GM19035 (cell line): ENCODE measurements around the gene SLC15A5.

Experiments
- ATAC-seq: cut with Tn5 transposase; IDR thresholded peaks from one replicate; pipeline ENCODE4 v1.9.1; 2021; ENCODE audit not compliant: unreplicated experiment

Gene SLC15A5

DNA sequence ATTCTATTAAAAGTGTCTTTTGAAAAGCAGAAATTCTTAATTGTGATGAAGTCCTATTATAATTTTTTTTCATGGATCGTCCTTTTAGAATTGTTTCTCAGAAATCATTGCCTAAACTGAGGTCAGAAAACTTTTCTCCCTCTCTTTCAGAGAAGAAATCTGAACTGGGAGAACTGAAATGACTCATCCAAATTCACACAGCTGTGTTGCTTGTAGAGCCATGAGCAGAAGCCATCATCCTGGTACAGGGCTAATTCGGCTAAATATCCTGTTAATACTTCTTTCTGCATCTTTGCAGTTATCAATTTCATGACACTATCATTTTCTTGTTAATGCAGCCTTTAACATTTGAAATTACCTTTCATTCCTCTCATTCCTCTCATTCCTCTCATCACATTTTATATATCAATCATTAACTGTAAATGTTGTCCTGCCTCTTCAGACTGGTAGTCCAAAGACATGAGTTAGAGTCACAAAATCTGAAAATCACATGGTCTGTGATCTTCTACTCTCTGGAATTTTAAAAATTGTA is 15.5 kb downstream of the SLC15A5 start:
- ATAC-seq = no peak

DNA sequence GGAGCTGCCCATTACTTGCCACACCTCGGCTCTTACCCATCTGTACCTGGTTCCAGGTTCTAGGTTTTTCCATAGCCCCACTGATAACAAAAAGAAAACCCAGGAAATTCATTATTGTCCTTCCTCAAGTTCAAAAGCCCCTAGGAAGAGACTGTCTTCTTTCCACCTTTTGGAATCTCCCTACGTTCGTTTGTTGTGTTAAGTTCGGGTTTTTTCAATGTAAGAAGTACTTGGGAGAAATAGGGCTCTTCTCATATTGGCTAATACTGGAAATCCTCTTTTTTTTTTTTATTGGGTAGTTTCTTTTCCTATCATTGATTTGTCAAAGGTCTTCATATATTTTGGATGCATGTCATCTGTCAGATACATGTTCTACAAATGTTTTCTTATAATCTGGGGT is 17.3 kb downstream of the SLC15A5 start:
- ATAC-seq = no peak

GRCh38 chr12:16258963-16259362 is 18.5 kb downstream of the SLC15A5 start:
- ATAC-seq = no peak

DNA sequence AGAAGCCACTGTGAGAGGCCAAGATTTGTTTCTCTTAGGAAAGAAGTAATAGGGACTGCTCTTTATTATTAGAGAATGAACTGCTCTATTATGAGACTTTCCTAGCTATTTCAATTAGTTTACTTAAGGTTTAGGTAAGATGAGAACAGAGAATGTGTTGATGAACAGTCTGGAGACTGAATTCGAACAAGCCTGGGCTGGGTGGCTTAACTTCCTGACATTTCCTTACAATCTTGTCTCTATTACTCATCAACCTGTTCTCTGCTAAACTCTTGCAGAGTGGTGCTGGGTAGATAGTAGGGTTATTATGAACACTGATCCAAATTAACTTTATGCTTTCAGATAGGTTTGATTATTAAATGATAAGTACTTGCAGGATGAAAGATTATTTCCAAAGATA is 31.2 kb downstream of the SLC15A5 start:
- ATAC-seq = no peak

DNA sequence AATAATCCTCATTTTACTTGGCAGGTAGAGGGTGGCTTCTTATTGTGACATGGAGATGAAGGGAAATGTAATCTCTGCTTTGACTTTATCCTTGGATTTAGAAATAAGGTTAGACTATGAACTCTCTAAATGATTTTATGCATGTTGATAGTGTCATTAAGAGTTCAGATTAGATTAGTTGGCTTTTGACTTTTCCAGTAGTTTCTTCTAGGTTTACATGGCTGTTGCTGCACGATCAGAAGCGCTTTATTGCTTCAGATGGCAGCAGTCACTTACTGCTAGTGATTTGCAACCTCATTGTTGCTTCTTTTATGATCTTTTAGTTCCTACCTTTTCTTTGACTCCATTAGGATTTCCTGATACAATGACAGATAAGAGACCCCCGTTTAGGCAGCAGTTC is 32.3 kb downstream of the SLC15A5 start:
- no peak for ATAC-seq

GRCh38 chr12:16243487-16244412 is 33.7 kb downstream of the SLC15A5 start:
- no peak for ATAC-seq

DNA sequence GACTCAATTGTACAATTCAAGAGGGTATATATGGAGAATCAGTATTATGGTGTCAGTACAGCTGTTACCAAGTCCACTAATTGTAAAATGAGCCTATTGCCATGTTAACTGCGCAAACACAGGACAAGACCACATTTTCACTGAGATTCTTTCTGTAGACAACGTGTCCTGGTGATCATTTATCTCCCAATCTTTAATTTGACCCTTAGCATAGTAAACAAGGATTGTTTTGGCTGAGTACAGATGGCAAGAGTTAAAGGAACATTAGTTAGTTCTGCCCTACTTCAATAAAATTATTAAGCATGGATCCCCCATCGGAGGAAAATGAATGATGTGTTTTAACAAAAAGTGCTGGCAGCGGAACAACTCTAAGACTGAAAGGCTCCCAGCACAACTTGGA is 36.1 kb downstream of the SLC15A5 start:
- no peak for ATAC-seq

- ATAC-seq = no peak
These were observed 38.8 kb downstream of the SLC15A5 start for GRCh38 chr12:16238661-16239060.

- ATAC-seq = no peak
These were observed 47.8 kb downstream of the SLC15A5 start for GRCh38 chr12:16229676-16230075.

DNA sequence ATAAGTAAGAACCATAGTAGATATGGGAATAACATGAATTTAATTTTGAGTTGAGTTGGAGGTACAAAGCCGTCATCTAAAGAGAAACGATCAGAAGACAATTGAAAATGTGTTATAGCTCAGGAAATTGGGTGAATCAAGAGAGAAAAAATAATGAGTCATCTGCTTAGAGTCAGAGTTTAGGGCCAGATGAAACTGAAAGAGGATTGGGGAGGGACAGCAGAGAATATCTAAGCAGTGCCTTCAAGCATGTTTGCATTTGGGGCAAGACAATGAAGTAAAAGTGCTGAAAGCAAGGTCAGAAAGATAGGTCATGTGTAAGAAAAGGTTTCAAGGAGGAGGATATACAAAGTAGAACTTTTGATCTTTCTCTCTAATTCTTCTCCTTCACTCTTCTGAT is 49.4 kb downstream of the SLC15A5 start:
- ATAC-seq = no peak

DNA sequence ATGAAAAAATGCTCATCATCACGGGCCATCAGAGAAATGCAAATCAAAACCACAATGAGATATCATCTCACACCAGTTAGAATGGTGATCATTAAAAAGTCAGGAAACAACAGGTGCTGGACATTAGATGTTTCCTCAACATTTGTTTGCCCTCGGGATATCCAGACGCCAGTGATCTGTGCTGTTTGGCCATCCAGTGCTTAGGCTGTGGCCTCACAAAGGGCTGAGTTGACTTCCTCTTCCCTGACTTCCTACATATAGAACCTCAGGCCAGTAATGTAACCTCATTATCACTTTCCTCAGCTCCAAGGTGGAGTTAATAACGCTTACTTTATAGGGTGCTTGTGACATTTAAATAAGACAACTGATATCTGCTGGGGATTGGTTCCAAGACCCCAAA is 51.8 kb downstream of the SLC15A5 start:
- no peak for ATAC-seq

GRCh38 chr12:16224196-16224595 is 53.3 kb downstream of the SLC15A5 start:
- ATAC-seq = no peak

- ATAC-seq = no peak
These were observed 55.7 kb downstream of the SLC15A5 start for GRCh38 chr12:16221776-16222175.

DNA sequence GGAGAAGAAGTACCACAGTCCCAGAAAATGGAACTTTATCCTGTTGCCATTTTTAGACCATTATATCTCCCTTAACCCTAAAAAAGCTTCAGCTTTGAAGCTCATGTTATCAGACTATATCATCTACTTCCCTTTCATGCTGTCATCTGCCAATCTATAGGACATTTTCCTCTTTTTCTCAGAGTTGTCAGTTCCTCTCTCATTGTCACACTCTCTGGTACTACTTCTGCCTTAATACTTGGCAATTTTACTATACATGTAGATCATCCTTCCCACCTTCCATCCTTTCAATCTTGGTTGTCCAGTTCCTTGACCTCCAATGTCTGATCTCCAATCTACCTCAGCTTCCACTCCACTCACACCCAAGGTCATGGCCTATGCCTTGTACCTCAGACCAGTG is 57.4 kb downstream of the SLC15A5 start:
- ATAC-seq = no peak

DNA sequence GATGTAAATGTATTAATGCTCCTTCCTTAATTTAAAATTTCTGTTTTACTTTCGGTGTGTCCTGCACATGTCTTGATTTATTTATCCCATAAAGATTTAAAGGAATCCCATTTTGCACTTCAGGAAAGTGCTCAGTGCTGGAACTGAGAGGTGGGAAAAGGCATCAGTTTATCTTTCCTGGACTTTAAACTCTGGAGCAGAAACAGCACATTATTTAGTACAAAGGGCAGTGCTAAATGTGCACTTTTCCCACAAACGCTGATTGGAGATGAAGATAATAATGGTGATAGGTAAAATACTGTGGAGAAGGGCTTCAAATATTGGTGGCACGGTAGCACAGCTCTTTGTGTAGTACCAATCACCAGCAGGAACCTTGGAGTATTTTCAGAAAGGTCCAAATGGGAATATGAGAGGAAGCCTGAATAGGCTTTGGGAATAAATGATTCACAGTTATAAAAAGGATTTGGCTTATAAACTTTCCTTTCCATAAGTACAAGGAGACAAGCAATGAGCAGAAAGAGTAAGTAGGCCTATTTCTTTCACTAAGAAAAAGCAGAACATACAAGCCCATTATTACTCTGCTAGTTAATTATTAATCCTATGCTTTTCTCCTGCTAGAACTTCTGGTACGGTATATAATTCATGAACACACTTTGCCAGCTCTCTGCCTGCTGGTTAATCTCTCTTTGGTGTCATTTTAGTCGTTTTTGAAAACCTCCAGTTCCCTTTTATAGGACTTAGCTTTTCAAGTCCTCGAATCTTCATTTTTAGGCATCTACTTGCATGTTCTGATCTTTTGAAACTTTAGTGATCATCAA is 58.3 kb downstream of the SLC15A5 start:
- no peak for ATAC-seq

GRCh38 chr12:16218234-16218633 is 59.3 kb downstream of the SLC15A5 start:
- ATAC-seq = no peak

GRCh38 chr12:16211731-16212130 is 65.8 kb downstream of the SLC15A5 start:
- ATAC-seq = no peak

DNA sequence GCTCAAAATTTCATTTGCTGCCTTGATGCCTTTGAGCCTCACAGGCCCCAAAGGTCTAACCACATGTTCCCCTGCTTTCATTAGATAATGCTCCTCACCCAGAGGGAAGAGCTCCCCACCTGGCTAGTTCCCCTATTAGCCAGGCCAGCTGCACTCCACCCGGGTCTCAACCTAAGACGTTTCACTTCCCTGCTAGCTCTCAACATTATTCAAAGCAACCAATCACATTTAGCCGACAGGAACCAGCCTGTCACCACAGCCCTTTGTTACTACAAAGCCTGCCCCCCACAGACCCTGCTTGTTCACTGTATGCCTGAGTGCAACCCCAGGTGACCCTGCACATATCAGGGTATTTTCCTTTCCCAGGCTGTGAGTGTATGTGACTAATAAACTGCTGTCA is 78.6 kb downstream of the SLC15A5 start:
- ATAC-seq = peak; percentile 87

DNA sequence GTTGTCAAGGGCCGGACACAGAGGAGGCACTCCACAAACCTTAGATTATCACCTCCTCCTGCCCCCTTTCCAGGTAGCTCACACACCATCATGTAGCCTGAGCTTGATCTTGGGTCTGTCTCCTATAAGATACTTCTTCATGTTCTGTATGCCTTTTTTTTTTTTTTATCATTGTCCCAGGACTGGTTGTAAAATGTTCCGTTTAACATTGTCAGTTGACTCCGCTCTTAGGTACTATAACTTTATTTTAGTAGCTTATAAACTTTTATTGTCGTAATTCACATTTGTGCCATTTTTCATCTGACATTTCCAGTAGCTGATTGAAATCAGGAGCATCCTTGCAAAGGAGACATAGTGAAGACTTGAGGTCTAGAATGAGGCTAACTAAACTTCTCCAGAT is 79.9 kb downstream of the SLC15A5 start:
- no peak for ATAC-seq

- ATAC-seq = no peak
These were observed 87.6 kb downstream of the SLC15A5 start for GRCh38 chr12:16189849-16190248.

DNA sequence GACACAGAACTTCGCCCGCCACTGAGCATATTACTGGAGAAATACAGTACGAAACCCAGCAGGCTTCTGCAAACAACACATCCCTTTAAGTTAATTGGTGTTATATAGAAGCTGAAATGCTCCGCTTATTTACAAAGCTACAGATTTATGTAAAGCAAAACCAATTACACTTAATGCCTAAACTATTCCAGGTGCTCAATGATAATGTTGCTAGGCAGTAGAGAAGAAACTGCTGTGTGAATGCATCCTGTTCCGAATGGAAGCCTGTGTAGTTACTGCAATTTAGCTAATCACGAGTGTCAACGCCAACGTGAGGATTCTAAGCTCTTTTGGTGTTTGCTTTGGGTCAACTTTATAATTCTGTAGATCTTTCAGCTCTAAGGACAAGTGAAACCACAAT is 89.8 kb downstream of the SLC15A5 start:
- ATAC-seq = no peak

DNA sequence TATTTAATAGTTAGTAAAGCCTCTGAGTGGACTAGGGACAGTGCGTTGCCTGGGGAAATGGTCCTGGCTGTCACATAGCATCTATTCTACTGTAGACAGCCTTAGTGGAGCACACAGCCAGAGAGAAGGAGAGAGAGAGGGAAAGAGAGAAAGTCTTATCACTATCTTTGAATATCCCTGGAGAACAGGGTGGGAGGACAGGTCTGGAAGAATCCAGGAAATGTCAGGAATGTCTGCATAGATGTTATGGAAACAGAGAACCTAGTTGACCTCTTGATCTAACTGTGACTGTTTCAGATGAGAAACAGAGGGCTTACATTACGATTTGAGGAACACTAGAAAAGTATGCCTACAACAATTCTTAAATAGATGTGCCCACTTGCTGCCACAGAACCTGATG is 92.8 kb downstream of the SLC15A5 start:
- ATAC-seq = no peak
